Measurements from ENCODE around the gene IL4I1.
A peak's percentile ranks its signal among the peaks of the same experiment; 100 is the strongest.

Gene IL4I1

GRCh38 chr19:49937750-49938381 lies 41.2 kb upstream of the IL4I1 start:
- in situ Hi-C loops (cut with MboI; ENCODE audit: low pct_unique_long_range_greater_than_20kb, low sequenced_read_pairs, unreplicated experiment) = loop anchor here (25.0 kb wide), 1 partner anchor 199 kb away; no protein-coding TSS in a partner anchor
- peak; percentile 82 for DNase-seq (ENCODE audit: low spot score)
- peak; percentile 94 for TF ChIP-seq CTCF (IDR thresholded peaks at IDR 0.05; ENCODE audit: extremely low read depth, insufficient read depth, missing control alignments)

GRCh38 chr19:49936549-49936948 lies 39.9 kb upstream of the IL4I1 start:
- DNase-seq (ENCODE audit: low spot score) = no peak
- no peak for TF ChIP-seq CTCF (IDR thresholded peaks at IDR 0.05; ENCODE audit: extremely low read depth, insufficient read depth, missing control alignments)
- in situ Hi-C loops (cut with MboI; ENCODE audit: low pct_unique_long_range_greater_than_20kb, low sequenced_read_pairs, unreplicated experiment) = loop anchor here (25.0 kb wide), 1 partner anchor 201 kb away; no protein-coding TSS in a partner anchor

- in situ Hi-C loops (cut with MboI; ENCODE audit: low pct_unique_long_range_greater_than_20kb, low sequenced_read_pairs, unreplicated experiment) = loop anchor here (25.0 kb wide), 1 partner anchor 204 kb away; no protein-coding TSS in a partner anchor
- no peak for DNase-seq (ENCODE audit: low spot score)
- no peak for TF ChIP-seq CTCF (IDR thresholded peaks at IDR 0.05; ENCODE audit: extremely low read depth, insufficient read depth, missing control alignments)
These were observed 37.0 kb upstream of the IL4I1 start for GRCh38 chr19:49933643-49934042.

- no peak for TF ChIP-seq CTCF (IDR thresholded peaks at IDR 0.05; ENCODE audit: extremely low read depth, insufficient read depth, missing control alignments)
- in situ Hi-C loops (cut with MboI; ENCODE audit: low pct_unique_long_range_greater_than_20kb, low sequenced_read_pairs, unreplicated experiment) = loop anchor here (25.0 kb wide), 1 partner anchor 205 kb away; no protein-coding TSS in a partner anchor
- DNase-seq (ENCODE audit: low spot score) = no peak
These were observed 36.0 kb upstream of the IL4I1 start for GRCh38 chr19:49932731-49933131.

GRCh38 chr19:49932041-49932451 lies 35.4 kb upstream of the IL4I1 start:
- in situ Hi-C loops (cut with MboI; ENCODE audit: low pct_unique_long_range_greater_than_20kb, low sequenced_read_pairs, unreplicated experiment) = loop anchor here (25.0 kb wide), 1 partner anchor 205 kb away; no protein-coding TSS in a partner anchor
- DNase-seq (ENCODE audit: low spot score) = no peak
- TF ChIP-seq CTCF (IDR thresholded peaks at IDR 0.05; ENCODE audit: extremely low read depth, insufficient read depth, missing control alignments) = no peak

GRCh38 chr19:49931293-49932040 lies 34.8 kb upstream of the IL4I1 start:
- TF ChIP-seq CTCF (IDR thresholded peaks at IDR 0.05; ENCODE audit: extremely low read depth, insufficient read depth, missing control alignments) = no peak
- in situ Hi-C loops (cut with MboI; ENCODE audit: low pct_unique_long_range_greater_than_20kb, low sequenced_read_pairs, unreplicated experiment) = loop anchor here (25.0 kb wide), 1 partner anchor 206 kb away; no protein-coding TSS in a partner anchor
- no peak for DNase-seq (ENCODE audit: low spot score)
